Trophoblast cell (in vitro differentiated cells and primary cell): Measurements from ENCODE around the gene CSF1R.

Experiments
- DNase-seq, 2 donors: peaks; one replicate each; pipeline ENCODE4 v3.0.0-alpha.2; 2016
- H2AFZ ChIP-seq: 2 replicates; pipeline ENCODE4 v1.6.1; 2013; ENCODE audit warnings: low read length, moderate library complexity, mild to moderate bottlenecking; ENCODE audit not compliant: insufficient read depth, poor library complexity
- H2AK5ac ChIP-seq: 2 replicates; pipeline ENCODE4 v1.6.1; 2013; ENCODE audit warnings: mild to moderate bottlenecking, low read length
- H2BK120ac ChIP-seq: 2 replicates; pipeline ENCODE4 v1.6.1; 2013; ENCODE audit warnings: low read length, mild to moderate bottlenecking, moderate library complexity; ENCODE audit not compliant: insufficient read depth, poor library complexity
- H2BK12ac ChIP-seq: 2 replicates; pipeline ENCODE4 v1.6.1; 2013; ENCODE audit warnings: mild to moderate bottlenecking, low read length, moderate library complexity
- H2BK5ac ChIP-seq: 2 replicates; pipeline ENCODE4 v1.6.1; 2013; ENCODE audit warnings: low read length, low read depth, moderate library complexity, mild to moderate bottlenecking; ENCODE audit not compliant: poor library complexity
- H3K14ac ChIP-seq: 2 replicates; pipeline ENCODE4 v1.6.1; 2013; ENCODE audit warnings: mild to moderate bottlenecking, low read length
- H3K18ac ChIP-seq: 2 replicates; pipeline ENCODE4 v1.6.1; 2013; ENCODE audit warnings: mild to moderate bottlenecking, low read length
- H3K23ac ChIP-seq: 2 replicates; pipeline ENCODE4 v1.6.1; 2013; ENCODE audit warnings: low read length
- H3K27ac ChIP-seq: 2 replicates; pipeline ENCODE4 v1.5.1; 2013; ENCODE audit warnings: low read depth, mild to moderate bottlenecking, inconsistent platforms, low read length, moderate library complexity
- H3K27me3 ChIP-seq: 2 replicates; pipeline ENCODE4 v1.6.1; 2013; ENCODE audit warnings: inconsistent platforms, mild to moderate bottlenecking, low read length, moderate library complexity; ENCODE audit not compliant: insufficient read depth
- H3K36me3 ChIP-seq, 2 experiments: 1 replicate in 1 of 2; 2 replicates in 1 of 2; pipeline ENCODE4 v1.6.1; 2013; ENCODE audit warnings: low read length in 2 of 2, mild to moderate bottlenecking in 2 of 2, moderate library complexity in 1 of 2; ENCODE audit not compliant: insufficient read depth in 2 of 2, control insufficient read depth in 1 of 2
- H3K4ac ChIP-seq: 2 replicates; pipeline ENCODE4 v1.6.1; 2013; ENCODE audit warnings: low read depth, mild to moderate bottlenecking, low read length, moderate library complexity
- H3K4me1 ChIP-seq, 2 experiments: 1 replicate in 1 of 2; 2 replicates in 1 of 2; pipeline ENCODE4 v1.6.1; 2013; ENCODE audit warnings: low read length in 2 of 2, mild to moderate bottlenecking in 2 of 2, moderate library complexity in 1 of 2; ENCODE audit not compliant: insufficient read depth in 2 of 2, control insufficient read depth in 1 of 2
- H3K4me2 ChIP-seq: 2 replicates; pipeline ENCODE4 v1.6.1; 2013; ENCODE audit warnings: inconsistent platforms, mild to moderate bottlenecking, low read length, moderate library complexity
- H3K4me3 ChIP-seq: 2 replicates; pipeline ENCODE4 v1.5.1; 2013; ENCODE audit warnings: mild to moderate bottlenecking, low read depth, low read length, inconsistent platforms
- H3K79me1 ChIP-seq: one replicate; pipeline ENCODE4 v1.6.1; 2013; ENCODE audit warnings: low read length
- H3K79me2 ChIP-seq: 2 replicates; pipeline ENCODE4 v1.6.1; 2013; ENCODE audit warnings: low read length, mild to moderate bottlenecking; ENCODE audit not compliant: control insufficient read depth, insufficient read depth, poor library complexity
- H3K9ac ChIP-seq: 2 replicates; pipeline ENCODE4 v1.6.1; 2013; ENCODE audit warnings: mild to moderate bottlenecking, low read length
- H3K9me3 ChIP-seq: 2 replicates; pipeline ENCODE4 v1.6.1; 2013; ENCODE audit warnings: low read depth, mild to moderate bottlenecking, control low read depth, inconsistent platforms, low read length; ENCODE audit not compliant: insufficient read depth
- H4K12ac ChIP-seq: 2 replicates; pipeline ENCODE4 v1.6.1; 2013; ENCODE audit warnings: low read depth, mild to moderate bottlenecking, low read length, moderate library complexity
- H4K8ac ChIP-seq: 2 replicates; pipeline ENCODE4 v1.6.1; 2013; ENCODE audit warnings: low read depth, mild to moderate bottlenecking, low read length, moderate library complexity
- H4K91ac ChIP-seq: one replicate; pipeline ENCODE4 v1.6.1; 2013; ENCODE audit warnings: low read depth, mild to moderate bottlenecking, low read length, moderate library complexity
- WGBS: extraction: QIAGEN DNeasy Blood & Tissue Kit; methylation state at CpG from one replicate; pipeline ENCODE4 v1.1.7; 2013; ENCODE audit warnings: missing lambda C conversion rate; ENCODE audit not compliant: insufficient read length, insufficient coverage; ENCODE audit errors: extremely low coverage; 5-methylcytosine and 5-hydroxymethylcytosine counted together

The CSF1R gene

DNA sequence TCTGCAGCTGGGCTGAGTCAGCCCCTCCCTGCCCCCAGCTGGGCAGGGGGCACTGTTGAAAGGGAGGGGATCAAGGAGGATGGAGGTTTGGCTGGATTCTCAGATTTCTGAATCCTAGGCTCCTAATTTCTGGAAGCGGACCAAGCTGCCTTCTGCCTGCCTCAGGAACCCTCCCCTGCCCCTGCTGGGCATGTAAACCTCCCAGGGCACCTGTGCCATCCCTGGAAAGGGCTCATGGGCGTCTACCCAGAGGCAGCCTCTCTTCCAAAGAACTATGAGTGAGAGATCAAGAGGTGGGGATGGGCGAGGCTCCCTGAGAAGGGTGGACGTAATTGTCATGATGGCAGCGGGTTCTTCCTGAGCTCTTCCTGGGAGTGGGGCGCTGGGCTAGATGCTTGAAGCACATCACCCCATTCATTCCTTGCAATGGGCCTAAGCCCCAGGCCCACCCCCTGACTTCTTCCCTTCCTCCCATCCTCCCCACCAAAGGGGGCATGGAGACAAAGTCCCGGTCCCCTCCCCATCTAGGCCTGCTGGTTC, 21.6 kb downstream of the CSF1R start:
- Histone ChIP-seq H4K12ac (no peak overlapping the region), H3K9me3 (peaks cover 2% of the 10 kb centered on the region), H3K18ac (no peak overlapping the region), H3K27ac (no peak overlapping the region), H3K23ac (no peak overlapping the region), H3K79me2 (no peaks in the 10 kb centered on the region), H2BK120ac (no peak overlapping the region), H3K14ac (no peak overlapping the region), H3K79me1 (no peaks in the 10 kb centered on the region), H3K4me3 (no peak overlapping the region), H3K27me3 (no peaks in the 10 kb centered on the region), H2BK5ac (no peak overlapping the region), H2AFZ (no peak overlapping the region), H4K8ac (no peak overlapping the region), H4K91ac (no peak overlapping the region), H3K9ac (no peak overlapping the region), H3K4me2 (no peak overlapping the region), H2AK5ac (no peak overlapping the region), H2BK12ac (no peak overlapping the region), H3K36me3 (peaks cover 32 to 46% of the 10 kb centered on the region in 2 experiments), H3K4me1 (peaks cover 0 to 5% of the 10 kb centered on the region in 2 experiments), H3K4ac (no peak overlapping the region)
- no peak for DNase-seq
- no CpG with 5 or more reads among the region's 7 CpGs for WGBS

DNA sequence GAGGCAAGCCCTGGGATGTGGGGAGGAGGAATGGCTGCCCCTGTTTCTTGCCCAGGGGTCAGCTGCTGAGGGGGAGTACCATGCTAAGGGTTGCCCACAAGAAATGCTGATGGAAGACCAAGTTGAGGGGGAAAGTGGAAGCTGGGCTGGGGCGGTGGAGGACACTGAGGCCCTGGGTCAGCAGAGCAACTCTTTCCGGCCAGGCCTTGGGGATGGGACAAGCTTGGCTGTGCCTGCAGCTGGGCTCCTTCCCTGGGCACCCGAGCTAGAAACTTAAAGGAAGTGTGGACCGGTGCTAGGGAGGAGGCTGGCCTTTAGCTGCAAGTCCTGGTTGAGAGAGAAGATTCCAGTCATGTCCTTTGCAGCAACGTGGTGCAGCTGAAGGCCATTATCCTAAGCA, 22.7 kb downstream of the CSF1R start:
- no CpG with 5 or more reads among the region's 5 CpGs for WGBS
- Histone ChIP-seq H4K12ac (no peak overlapping the region), H3K4me3 (no peak overlapping the region)

DNA sequence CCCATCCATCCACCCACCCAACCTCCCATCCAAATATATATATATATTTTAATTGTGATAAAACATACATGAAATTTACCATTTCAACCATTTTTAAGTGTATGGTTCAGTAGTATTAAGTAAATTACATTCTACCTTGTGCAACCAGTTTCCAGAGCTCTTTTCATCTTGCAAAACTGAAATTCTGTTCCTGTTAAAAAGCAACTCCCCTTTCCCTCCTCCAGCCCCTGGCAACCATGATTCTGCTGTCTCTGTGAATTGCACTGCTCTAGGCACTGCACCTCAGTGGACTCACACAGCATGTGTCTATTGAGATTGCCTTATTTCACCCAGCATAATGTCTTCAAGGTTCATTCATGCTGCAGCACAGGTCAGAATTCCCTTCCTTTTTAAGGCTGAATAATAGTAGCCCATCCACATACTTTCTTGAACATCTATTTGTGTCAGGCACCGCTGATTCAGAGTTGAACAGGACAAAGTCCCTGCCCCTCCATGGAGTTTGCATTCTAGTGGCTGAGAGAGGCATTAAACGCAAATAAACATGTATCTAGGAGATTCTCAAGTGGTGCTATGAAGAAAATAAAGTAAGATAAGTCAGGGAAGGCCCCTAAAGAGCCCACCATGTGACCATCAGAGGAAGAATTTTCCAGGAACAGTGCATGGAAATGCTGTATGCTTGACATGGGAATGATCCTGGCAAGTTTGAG, 24.0 kb downstream of the CSF1R start:
- H3K27ac ChIP-seq, result no peak overlapping the region
- H3K79me2 ChIP-seq, result no peaks in the 10 kb centered on the region
- WGBS, result no CpG with 5 or more reads among the region's 2 CpGs
- H3K23ac ChIP-seq, result no peak overlapping the region
- H3K79me1 ChIP-seq, result no peaks in the 10 kb centered on the region
- no peak overlapping the region for H3K4me2 ChIP-seq
- H4K91ac ChIP-seq, result no peak overlapping the region
- H4K12ac ChIP-seq, result no peak overlapping the region
- H2AFZ ChIP-seq, result no peak overlapping the region
- H3K27me3 ChIP-seq, result no peaks in the 10 kb centered on the region
- H2BK5ac ChIP-seq, result no peak overlapping the region
- no peak overlapping the region for H2BK120ac ChIP-seq
- no peak overlapping the region for H3K14ac ChIP-seq
- peaks cover 8% of the 10 kb centered on the region in 2 experiments for H3K4me1 ChIP-seq
- H4K8ac ChIP-seq, result no peak overlapping the region
- no peak overlapping the region for H3K9ac ChIP-seq
- H2BK12ac ChIP-seq, result no peak overlapping the region
- no peak for DNase-seq
- no peak overlapping the region for H3K4me3 ChIP-seq
- H2AK5ac ChIP-seq, result no peak overlapping the region
- H3K9me3 ChIP-seq, result peaks cover 2% of the 10 kb centered on the region
- no peak overlapping the region for H3K4ac ChIP-seq
- H3K18ac ChIP-seq, result no peak overlapping the region
- peaks cover 16 to 30% of the 10 kb centered on the region in 2 experiments for H3K36me3 ChIP-seq

More for the DNA sequence above, 22.7 kb downstream of the CSF1R start:
- H3K4me1 ChIP-seq, result peaks cover 0 to 5% of the 10 kb centered on the region in 2 experiments
- no peak overlapping the region for H2BK12ac ChIP-seq
- peaks cover 28 to 38% of the 10 kb centered on the region in 2 experiments for H3K36me3 ChIP-seq
- peaks cover 2% of the 10 kb centered on the region for H3K9me3 ChIP-seq
- H3K4me2 ChIP-seq, result no peak overlapping the region
- no peaks in the 10 kb centered on the region for H3K79me1 ChIP-seq
- no peak overlapping the region for H3K27ac ChIP-seq
- H2AFZ ChIP-seq, result no peak overlapping the region
- H3K27me3 ChIP-seq, result no peaks in the 10 kb centered on the region
- no peak overlapping the region for H2BK5ac ChIP-seq
- no peaks in the 10 kb centered on the region for H3K79me2 ChIP-seq
- no peak overlapping the region for H3K23ac ChIP-seq
- no peak overlapping the region for H4K8ac ChIP-seq
- H4K91ac ChIP-seq, result no peak overlapping the region
- no peak overlapping the region for H3K14ac ChIP-seq
- no peak overlapping the region for H3K4ac ChIP-seq
- H3K18ac ChIP-seq, result no peak overlapping the region
- DNase-seq, result no peak
- no peak overlapping the region for H2BK120ac ChIP-seq
- H2AK5ac ChIP-seq, result no peak overlapping the region
- no peak overlapping the region for H3K9ac ChIP-seq

DNA sequence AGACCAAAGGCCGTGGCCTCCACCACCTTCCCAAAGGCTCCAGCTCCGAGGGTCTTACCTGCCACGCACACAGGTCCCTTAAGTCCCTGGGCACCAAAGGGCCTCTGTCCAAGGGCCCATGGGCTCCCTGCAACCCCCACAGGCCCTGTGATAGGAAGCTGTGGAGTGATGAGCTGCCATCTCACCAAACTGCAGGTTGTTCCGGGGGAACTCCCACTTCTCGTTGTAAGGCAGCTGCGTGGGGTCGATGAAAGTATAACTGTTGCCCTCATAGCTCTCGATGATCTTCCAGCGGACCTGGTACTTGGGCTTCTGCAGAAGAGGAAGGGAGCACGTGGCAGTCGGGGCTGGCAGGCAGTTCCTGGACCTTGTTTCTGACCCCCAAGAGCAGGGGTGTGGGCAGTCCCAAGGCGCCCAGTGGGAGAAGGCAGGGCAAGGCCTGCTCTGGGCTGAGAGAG, 24.8 kb downstream of the CSF1R start:
- H3K79me1 ChIP-seq, result no peaks in the 10 kb centered on the region
- no peak overlapping the region for H3K14ac ChIP-seq
- no peak overlapping the region for H3K4ac ChIP-seq
- no peak overlapping the region for H3K9ac ChIP-seq
- no peak for DNase-seq
- H3K23ac ChIP-seq, result no peak overlapping the region
- no peak overlapping the region for H2BK12ac ChIP-seq
- H2BK120ac ChIP-seq, result no peak overlapping the region
- no peak overlapping the region for H3K27ac ChIP-seq
- no peak overlapping the region for H4K12ac ChIP-seq
- H3K4me2 ChIP-seq, result no peak overlapping the region
- no peak overlapping the region for H4K91ac ChIP-seq
- peaks cover 2% of the 10 kb centered on the region for H3K9me3 ChIP-seq
- no peak overlapping the region for H4K8ac ChIP-seq
- H3K18ac ChIP-seq, result no peak overlapping the region
- no peak overlapping the region for H2AK5ac ChIP-seq
- H2AFZ ChIP-seq, result no peak overlapping the region
- no peaks in the 10 kb centered on the region for H3K79me2 ChIP-seq
- H3K4me1 ChIP-seq, result peaks cover 8% of the 10 kb centered on the region in 2 experiments
- no peak overlapping the region for H3K4me3 ChIP-seq
- no CpG with 5 or more reads among the region's 12 CpGs for WGBS
- H3K36me3 ChIP-seq, result peaks cover 16 to 26% of the 10 kb centered on the region in 2 experiments
- no peak overlapping the region for H2BK5ac ChIP-seq
- H3K27me3 ChIP-seq, result no peaks in the 10 kb centered on the region
